Measurements from ENCODE around the gene USP36. TPM values are rescaled to one million over a fixed set of nuclear protein-coding genes. Genes with fewer than 3 reads are reported as not detected.

USP36 gene
- total and polyA plus RNA-seq, 9 of the 15 experiments (the other 6 are each of a cell fraction or from before 2014, with no cell fraction given) = 6.4 to 72.8 (median 22.5) TPM

DNA sequence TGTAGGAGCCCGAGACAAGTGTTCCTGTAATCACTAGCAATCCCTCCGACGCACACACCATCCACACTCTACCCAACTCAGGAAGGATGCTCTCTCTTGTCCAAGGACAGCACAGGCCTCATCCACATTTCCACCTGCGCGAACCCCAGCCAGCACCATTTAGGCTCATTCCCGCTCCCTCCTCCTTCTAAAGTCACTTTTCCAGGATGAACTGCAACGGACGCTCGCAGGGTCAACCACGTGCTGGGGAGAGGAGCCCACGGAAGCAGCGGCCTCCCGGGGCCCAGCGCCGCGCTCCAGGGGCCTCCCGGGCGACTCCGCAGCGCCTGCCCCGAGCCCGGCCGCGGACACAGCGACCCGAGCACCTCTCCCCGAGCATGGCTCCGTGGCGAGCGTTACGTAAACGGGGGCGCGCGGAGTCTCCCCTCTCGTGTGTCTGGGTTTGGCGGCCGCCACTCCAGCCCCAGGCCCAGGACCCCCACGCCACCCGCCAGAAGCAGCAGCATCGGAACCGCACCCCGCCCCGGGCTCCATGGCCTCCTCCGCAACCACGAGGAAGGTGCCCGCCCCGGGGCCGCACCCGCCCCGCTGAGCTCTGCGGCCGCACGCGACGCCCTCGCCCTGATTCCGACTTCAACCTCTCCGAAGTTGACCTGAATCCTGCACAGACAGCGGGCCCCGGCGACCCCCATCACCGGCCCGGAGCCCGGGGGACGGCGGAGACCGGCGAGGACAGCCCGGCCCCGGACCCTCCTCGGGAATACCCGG lies 668 bp downstream of the USP36 start (continued):
- TF ChIP-seq, protein P1, sequence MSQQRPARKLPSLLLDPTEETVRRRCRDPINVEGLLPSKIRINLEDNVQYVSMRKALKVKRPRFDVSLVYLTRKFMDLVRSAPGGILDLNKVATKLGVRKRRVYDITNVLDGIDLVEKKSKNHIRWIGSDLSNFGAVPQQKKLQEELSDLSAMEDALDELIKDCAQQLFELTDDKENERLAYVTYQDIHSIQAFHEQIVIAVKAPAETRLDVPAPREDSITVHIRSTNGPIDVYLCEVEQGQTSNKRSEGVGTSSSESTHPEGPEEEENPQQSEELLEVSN (IDR thresholded peaks at IDR 0.05; ENCODE audit: borderline replicate concordance in 1 of 2, extremely low read depth in 1 of 2, insufficient read depth in 1 of 2, insufficient read length in 1 of 2, low read depth in 1 of 2, low read length in 1 of 2, poor library complexity in 1 of 2, severe bottlenecking in 1 of 2) = peak in 1 of 2 experiments; percentile 66
- TF ChIP-seq, protein P2, sequence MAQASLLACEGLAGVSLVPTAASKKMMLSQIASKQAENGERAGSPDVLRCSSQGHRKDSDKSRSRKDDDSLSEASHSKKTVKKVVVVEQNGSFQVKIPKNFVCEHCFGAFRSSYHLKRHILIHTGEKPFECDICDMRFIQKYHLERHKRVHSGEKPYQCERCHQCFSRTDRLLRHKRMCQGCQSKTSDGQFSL (CRISPR knock-in tag; IDR thresholded peaks at IDR 0.05) = peak; percentile 24; the same call in 1 of the 2 replicates
- TF ChIP-seq, protein P2 (tag; IDR thresholded peaks at IDR 0.05) = no peak
- TF ChIP-seq ZNF347 (CRISPR knock-in tag; IDR thresholded peaks at IDR 0.05; ENCODE audit: low read depth) = no peak
- peak; percentile 16 to 44; a peak in 1 of 4 replicates for TF ChIP-seq SIN3A (IDR thresholded peaks at IDR 0.05; ENCODE audit: borderline replicate concordance in 2 of 2, control insufficient read depth in 1 of 2, low read depth in 2 of 2, low read length in 2 of 2)
- TF ChIP-seq TEAD2 (tag; IDR thresholded peaks at IDR 0.05) = no peak
- TF ChIP-seq RBBP5 (IDR thresholded peaks at IDR 0.05; ENCODE audit: borderline replicate concordance, insufficient read depth, low read length, poor library complexity, severe bottlenecking) = peak; percentile 42
- TF ChIP-seq, protein P3, sequence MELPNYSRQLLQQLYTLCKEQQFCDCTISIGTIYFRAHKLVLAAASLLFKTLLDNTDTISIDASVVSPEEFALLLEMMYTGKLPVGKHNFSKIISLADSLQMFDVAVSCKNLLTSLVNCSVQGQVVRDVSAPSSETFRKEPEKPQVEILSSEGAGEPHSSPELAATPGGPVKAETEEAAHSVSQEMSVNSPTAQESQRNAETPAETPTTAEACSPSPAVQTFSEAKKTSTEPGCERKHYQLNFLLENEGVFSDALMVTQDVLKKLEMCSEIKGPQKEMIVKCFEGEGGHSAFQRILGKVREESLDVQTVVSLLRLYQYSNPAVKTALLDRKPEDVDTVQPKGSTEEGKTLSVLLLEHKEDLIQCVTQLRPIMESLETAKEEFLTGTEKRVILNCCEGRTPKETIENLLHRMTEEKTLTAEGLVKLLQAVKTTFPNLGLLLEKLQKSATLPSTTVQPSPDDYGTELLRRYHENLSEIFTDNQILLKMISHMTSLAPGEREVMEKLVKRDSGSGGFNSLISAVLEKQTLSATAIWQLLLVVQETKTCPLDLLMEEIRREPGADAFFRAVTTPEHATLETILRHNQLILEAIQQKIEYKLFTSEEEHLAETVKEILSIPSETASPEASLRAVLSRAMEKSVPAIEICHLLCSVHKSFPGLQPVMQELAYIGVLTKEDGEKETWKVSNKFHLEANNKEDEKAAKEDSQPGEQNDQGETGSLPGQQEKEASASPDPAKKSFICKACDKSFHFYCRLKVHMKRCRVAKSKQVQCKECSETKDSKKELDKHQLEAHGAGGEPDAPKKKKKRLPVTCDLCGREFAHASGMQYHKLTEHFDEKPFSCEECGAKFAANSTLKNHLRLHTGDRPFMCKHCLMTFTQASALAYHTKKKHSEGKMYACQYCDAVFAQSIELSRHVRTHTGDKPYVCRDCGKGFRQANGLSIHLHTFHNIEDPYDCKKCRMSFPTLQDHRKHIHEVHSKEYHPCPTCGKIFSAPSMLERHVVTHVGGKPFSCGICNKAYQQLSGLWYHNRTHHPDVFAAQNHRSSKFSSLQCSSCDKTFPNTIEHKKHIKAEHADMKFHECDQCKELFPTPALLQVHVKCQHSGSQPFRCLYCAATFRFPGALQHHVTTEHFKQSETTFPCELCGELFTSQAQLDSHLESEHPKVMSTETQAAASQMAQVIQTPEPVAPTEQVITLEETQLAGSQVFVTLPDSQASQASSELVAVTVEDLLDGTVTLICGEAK (IDR thresholded peaks at IDR 0.05) = 0 out of 2 replicates have a peak, but pooled peaks have one; percentile 22
- TF ChIP-seq, protein P3 (CRISPR knock-in tag; IDR thresholded peaks at IDR 0.05) = no peak
- no peak for TF ChIP-seq HOXB6 (CRISPR knock-in tag; IDR thresholded peaks at IDR 0.05; ENCODE audit: borderline replicate concordance)
- no peak for TF ChIP-seq DDX20 (tag; IDR thresholded peaks at IDR 0.05; ENCODE audit: low read depth)
- peak; percentile 42 for TF ChIP-seq CEBPB (tag; IDR thresholded peaks at IDR 0.05)
- peak; percentile 62 for TF ChIP-seq RBM22 (IDR thresholded peaks at IDR 0.05; ENCODE audit: low read depth, low read length, poor library complexity, severe bottlenecking)

Data from K562 (cell line).